ENCODE measurements around the gene ROR1. TPM values are rescaled to one million over a fixed set of nuclear protein-coding genes. Genes with fewer than 3 reads are reported as not detected.

The ROR1 gene
- total and polyA plus RNA-seq, 2 of the 4 experiments (the other 2 are of a cell fraction) = 4.4 to 10.0 TPM

DNA sequence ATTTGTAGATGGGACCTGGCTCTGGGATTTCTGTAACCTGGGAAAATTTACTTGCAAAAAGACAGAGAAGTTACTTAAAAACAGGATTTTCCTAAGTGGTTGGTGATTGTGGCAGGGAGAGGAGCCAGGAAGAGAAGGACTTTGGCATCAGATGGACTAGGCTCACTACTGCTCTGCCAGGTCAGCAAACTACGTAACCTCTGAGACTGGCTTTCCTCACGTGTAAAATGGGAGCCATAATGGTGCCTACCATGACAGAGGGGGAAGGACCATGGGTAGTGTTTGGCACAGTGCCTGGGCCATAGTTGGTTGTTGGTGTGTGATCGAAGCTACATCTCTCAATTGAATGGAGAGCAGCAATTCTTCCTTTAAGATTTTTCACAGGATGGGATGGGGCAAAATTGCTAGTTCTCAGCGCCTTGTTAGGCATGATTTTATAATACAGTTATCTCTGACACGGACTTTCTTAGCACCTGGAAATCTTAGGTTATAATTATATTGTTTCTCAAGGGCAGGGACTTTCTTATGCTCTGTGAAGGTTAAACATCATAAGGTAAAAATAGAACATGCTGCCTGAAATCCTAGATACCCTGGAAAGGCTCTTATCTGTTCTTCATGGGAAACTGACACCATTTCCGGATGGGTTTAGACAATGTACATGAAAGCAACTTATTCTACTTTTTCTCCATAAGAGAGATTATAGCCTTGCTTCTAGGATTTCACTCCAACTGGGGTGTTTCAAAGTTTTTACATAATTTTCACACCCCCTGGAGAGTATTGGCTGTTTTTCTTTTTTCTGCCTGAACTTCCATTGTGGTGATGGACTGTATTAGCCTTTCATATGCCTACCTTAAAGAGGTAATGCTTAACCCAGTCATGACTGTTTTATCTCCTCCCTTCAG lies 10.9 kb downstream of the ROR1 start:
- DNase-seq = no peak
- Histone ChIP-seq H3K4me3 (ENCODE audit: insufficient read depth, low read depth, low read length) (no peak overlapping the region), H2BK15ac (ENCODE audit: low read depth, low read length) (no peak overlapping the region), H3K4me2 (ENCODE audit: low read depth, low read length) (no peak overlapping the region), H3K79me1 (ENCODE audit: low read depth in 1 of 2, low read length in 2 of 2) (peaks cover 0 to 12% of the 10 kb centered on the region in 2 experiments; a peak in 2 of 4 replicates), H3K27ac (ENCODE audit: insufficient read depth, low read length) (no peak overlapping the region), H2AK5ac (ENCODE audit: low read depth, low read length) (no peak overlapping the region), H3K9ac (ENCODE audit: low read depth, low read length) (no peak overlapping the region), H3K4ac (ENCODE audit: low read depth, low read length) (no peak overlapping the region), H2AFZ (replicated peaks; ENCODE audit: low read length, poor library complexity) (no peak overlapping the region), H2BK20ac (ENCODE audit: low read depth, low read length) (no peak overlapping the region), H2BK5ac (ENCODE audit: low read depth, low read length, poor library complexity, severe bottlenecking) (no peak overlapping the region), H4K91ac (ENCODE audit: insufficient read depth, low read depth, low read length) (no peak overlapping the region), H3K14ac (replicated peaks; ENCODE audit: low read depth, low read length) (no peak overlapping the region), H4K5ac (ENCODE audit: low read depth, low read length) (no peak overlapping the region), H3K23ac (ENCODE audit: low read depth, low read length) (no peak overlapping the region), H3K9me1 (ENCODE audit: insufficient read depth, low read length) (no peaks in the 10 kb centered on the region; the same call in 1 of the 2 replicates), H3K27me3 (ENCODE audit: control insufficient read depth, insufficient read depth, low read length) (peaks cover 2% of the 10 kb centered on the region; the same call in 1 of the 2 replicates), H3K9me3 (ENCODE audit: control insufficient read depth, insufficient read depth, low read length) (no peaks in the 10 kb centered on the region), H2AK9ac (replicated peaks; ENCODE audit: low read depth, low read length, poor library complexity) (no peak overlapping the region), H3K56ac (ENCODE audit: extremely low read depth, insufficient read depth, low read length) (no peak overlapping the region), H3K4me1 (ENCODE audit: control insufficient read depth, insufficient read depth, low read length) (peaks cover 4% of the 10 kb centered on the region), H4K8ac (ENCODE audit: low read depth in 2 of 2, low read length in 2 of 2) (no peak overlapping the region), H2BK120ac (ENCODE audit: low read depth, low read length) (no peak overlapping the region), H3K36me3 (ENCODE audit: control insufficient read depth, insufficient read depth, low read length) (no peaks in the 10 kb centered on the region), H4K20me1 (ENCODE audit: insufficient read depth, low read length) (peaks cover 3% of the 10 kb centered on the region; the same call in 1 of the 2 replicates), H3K18ac (ENCODE audit: low read depth, low read length) (no peak overlapping the region)
- WGBS, 2 experiments (ENCODE audit: extremely low coverage in 2 of 2, insufficient read length in 1 of 2) = 100% methylated on average over 1 of the region's 6 CpGs; no CpG with 5 or more reads in 1 of the 2 experiments
- intact Hi-C loops (cut with micrococcal nuclease) (no loop called here), dilution Hi-C loops (cut with HindIII; ENCODE audit: low sequenced_read_pairs, unreplicated experiment) (no loop called here), in situ Hi-C loops (cut with MboI; ENCODE audit: low sequenced_read_pairs) (no loop called here)
- no TSS peak for BruUV-seq (replicated peaks)
- ATAC-seq (ENCODE audit: low read depth) = no peak
- POLR2A ChIA-PET (ENCODE audit: unreplicated experiment) = no interaction called here
- CTCF ChIA-PET = no interaction called here
- TF ChIP-seq POLR2A (IDR thresholded peaks at IDR 0.05; ENCODE audit: low read depth, low read length) (no peak), MAFK (IDR thresholded peaks at IDR 0.05; ENCODE audit: low read depth, low read length) (no peak), RAD21 (IDR thresholded peaks at IDR 0.05; ENCODE audit: low read length) (no peak), ELK1 (IDR thresholded peaks at IDR 0.05; ENCODE audit: borderline replicate concordance, low read depth, low read length) (no peak)
- TF ChIP-seq, protein P1, sequence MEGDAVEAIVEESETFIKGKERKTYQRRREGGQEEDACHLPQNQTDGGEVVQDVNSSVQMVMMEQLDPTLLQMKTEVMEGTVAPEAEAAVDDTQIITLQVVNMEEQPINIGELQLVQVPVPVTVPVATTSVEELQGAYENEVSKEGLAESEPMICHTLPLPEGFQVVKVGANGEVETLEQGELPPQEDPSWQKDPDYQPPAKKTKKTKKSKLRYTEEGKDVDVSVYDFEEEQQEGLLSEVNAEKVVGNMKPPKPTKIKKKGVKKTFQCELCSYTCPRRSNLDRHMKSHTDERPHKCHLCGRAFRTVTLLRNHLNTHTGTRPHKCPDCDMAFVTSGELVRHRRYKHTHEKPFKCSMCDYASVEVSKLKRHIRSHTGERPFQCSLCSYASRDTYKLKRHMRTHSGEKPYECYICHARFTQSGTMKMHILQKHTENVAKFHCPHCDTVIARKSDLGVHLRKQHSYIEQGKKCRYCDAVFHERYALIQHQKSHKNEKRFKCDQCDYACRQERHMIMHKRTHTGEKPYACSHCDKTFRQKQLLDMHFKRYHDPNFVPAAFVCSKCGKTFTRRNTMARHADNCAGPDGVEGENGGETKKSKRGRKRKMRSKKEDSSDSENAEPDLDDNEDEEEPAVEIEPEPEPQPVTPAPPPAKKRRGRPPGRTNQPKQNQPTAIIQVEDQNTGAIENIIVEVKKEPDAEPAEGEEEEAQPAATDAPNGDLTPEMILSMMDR (conservative IDR thresholded peaks at IDR 0.05; ENCODE audit: low read depth, low read length) = no peak
